COLO829 (cell line): ENCODE data around the gene ZFPM1.

Source experiments
- DNase-seq: peaks from one replicate; pipeline ENCODE4 v3.0.0; 2012; ENCODE audit warnings: low spot score

Gene ZFPM1

GRCh38 chr16:88451586-88452481 lies 1.2 kb upstream of the ZFPM1 start:
- no peak for DNase-seq

- DNase-seq: peak; percentile 89
Measured at GRCh38 chr16:88452482-88453216, 431 bp upstream of the ZFPM1 start.

- DNase-seq: no peak
Measured at GRCh38 chr16:88453611-88454522, 787 bp downstream of the ZFPM1 start.

GRCh38 chr16:88454523-88454947 lies 1.5 kb downstream of the ZFPM1 start:
- no peak for DNase-seq

- no peak for DNase-seq
Measured at GRCh38 chr16:88455610-88456355, 2.7 kb downstream of the ZFPM1 start.

GRCh38 chr16:88456356-88457292 lies 3.5 kb downstream of the ZFPM1 start:
- no peak for DNase-seq

GRCh38 chr16:88458039-88458772 lies 5.1 kb downstream of the ZFPM1 start:
- DNase-seq: no peak

- DNase-seq: no peak
Measured at GRCh38 chr16:88458773-88459235, 5.7 kb downstream of the ZFPM1 start.

- DNase-seq: no peak
Measured at GRCh38 chr16:88459366-88460073, 6.4 kb downstream of the ZFPM1 start.

GRCh38 chr16:88460496-88461330 lies 7.6 kb downstream of the ZFPM1 start:
- DNase-seq: no peak

GRCh38 chr16:88461331-88462269 lies 8.5 kb downstream of the ZFPM1 start:
- DNase-seq: no peak

- no peak for DNase-seq
Measured at GRCh38 chr16:88462396-88462795, 9.3 kb downstream of the ZFPM1 start.

GRCh38 chr16:88463411-88463810 lies 10.3 kb downstream of the ZFPM1 start:
- DNase-seq: no peak

- DNase-seq: no peak
Measured at GRCh38 chr16:88464447-88465318, 11.6 kb downstream of the ZFPM1 start.

GRCh38 chr16:88465387-88465983 lies 12.4 kb downstream of the ZFPM1 start:
- no peak for DNase-seq
